T-helper 2 cell treated with Interferon-gamma antibody and Interleukin-4, amounts not matched to agents 5 μg/mL and 100 μg/mL, for 36 hours (primary cell): ENCODE data around the gene ITPR1.

Experiments used
- DNase-seq: peaks from one replicate; pipeline ENCODE4 v3.0.0; 2021; ENCODE audit warnings: low spot score
- H3K27ac Mint-ChIP-seq: one replicate; pipeline ENCODE4 v1.8.0; 2021; ENCODE audit warnings: mild to moderate bottlenecking, mixed read lengths
- H3K27me3 Mint-ChIP-seq: one replicate; pipeline ENCODE4 v1.8.0; 2021; ENCODE audit warnings: low read depth, mixed read lengths
- H3K36me3 Mint-ChIP-seq: one replicate; pipeline ENCODE4 v1.8.0; 2021; ENCODE audit warnings: low read depth, mixed read lengths
- H3K4me1 Mint-ChIP-seq: one replicate; pipeline ENCODE4 v1.8.0; 2021; ENCODE audit warnings: low read depth, mixed read lengths
- H3K4me3 Mint-ChIP-seq: one replicate; pipeline ENCODE4 v1.8.0; 2022; ENCODE audit warnings: mild to moderate bottlenecking, moderate library complexity, mixed read lengths
- H3K9me3 Mint-ChIP-seq: one replicate; pipeline ENCODE4 v1.8.0; 2021; ENCODE audit warnings: mixed read lengths

The ITPR1 gene

GRCh38 chr3:4641863-4642563 lies 148.9 kb downstream of the ITPR1 start:
- H3K4me3 Mint-ChIP-seq, result no peak overlapping the region
- peaks cover 5% of the 10 kb centered on the region for H3K36me3 Mint-ChIP-seq
- no peak overlapping the region for H3K27ac Mint-ChIP-seq
- DNase-seq, result no peak
- no peaks in the 10 kb centered on the region for H3K9me3 Mint-ChIP-seq
- H3K27me3 Mint-ChIP-seq, result no peaks in the 10 kb centered on the region
- peaks cover 7% of the 10 kb centered on the region for H3K4me1 Mint-ChIP-seq

GRCh38 chr3:4642611-4643010 lies 149.5 kb downstream of the ITPR1 start:
- Mint-ChIP-seq H3K9me3 (no peaks in the 10 kb centered on the region), H3K36me3 (peaks cover 8% of the 10 kb centered on the region), H3K4me1 (peaks cover 7% of the 10 kb centered on the region), H3K4me3 (no peak overlapping the region), H3K27ac (no peak overlapping the region), H3K27me3 (no peaks in the 10 kb centered on the region)
- DNase-seq, result no peak

- Mint-ChIP-seq H3K4me1 (peaks cover 7% of the 10 kb centered on the region), H3K27me3 (no peaks in the 10 kb centered on the region), H3K9me3 (no peaks in the 10 kb centered on the region), H3K4me3 (no peak overlapping the region), H3K27ac (no peak overlapping the region), H3K36me3 (peaks cover 12% of the 10 kb centered on the region)
- no peak for DNase-seq
Measured at GRCh38 chr3:4643904-4644547, 150.9 kb downstream of the ITPR1 start.

GRCh38 chr3:4644951-4645350 lies 151.8 kb downstream of the ITPR1 start:
- Mint-ChIP-seq H3K9me3 (no peaks in the 10 kb centered on the region), H3K27ac (no peak overlapping the region), H3K27me3 (no peaks in the 10 kb centered on the region), H3K4me1 (peaks cover 7% of the 10 kb centered on the region), H3K4me3 (no peak overlapping the region), H3K36me3 (peaks cover 12% of the 10 kb centered on the region)
- no peak for DNase-seq

- no peak for DNase-seq
- Mint-ChIP-seq H3K36me3 (peaks cover 12% of the 10 kb centered on the region), H3K4me3 (no peak overlapping the region), H3K27ac (peak overlapping the region; percentile 8), H3K4me1 (peaks cover 7% of the 10 kb centered on the region), H3K27me3 (no peaks in the 10 kb centered on the region), H3K9me3 (no peaks in the 10 kb centered on the region)
Measured at GRCh38 chr3:4645468-4645867, 152.3 kb downstream of the ITPR1 start.

- peaks cover 7% of the 10 kb centered on the region for H3K4me1 Mint-ChIP-seq
- no peak overlapping the region for H3K4me3 Mint-ChIP-seq
- H3K9me3 Mint-ChIP-seq, result no peaks in the 10 kb centered on the region
- H3K27me3 Mint-ChIP-seq, result no peaks in the 10 kb centered on the region
- peaks cover 14% of the 10 kb centered on the region for H3K36me3 Mint-ChIP-seq
- no peak for DNase-seq
- no peak overlapping the region for H3K27ac Mint-ChIP-seq
Measured at GRCh38 chr3:4647411-4647810, 154.3 kb downstream of the ITPR1 start.

GRCh38 chr3:4655145-4656045 lies 162.2 kb downstream of the ITPR1 start:
- Mint-ChIP-seq H3K4me1 (no peaks in the 10 kb centered on the region), H3K4me3 (no peak overlapping the region), H3K27ac (no peak overlapping the region), H3K27me3 (no peaks in the 10 kb centered on the region), H3K9me3 (no peaks in the 10 kb centered on the region), H3K36me3 (peaks cover 3% of the 10 kb centered on the region)
- no peak for DNase-seq

- H3K27me3 Mint-ChIP-seq, result no peaks in the 10 kb centered on the region
- no peaks in the 10 kb centered on the region for H3K4me1 Mint-ChIP-seq
- H3K9me3 Mint-ChIP-seq, result no peaks in the 10 kb centered on the region
- DNase-seq, result no peak
- H3K27ac Mint-ChIP-seq, result no peak overlapping the region
- H3K4me3 Mint-ChIP-seq, result no peak overlapping the region
- peaks cover 3% of the 10 kb centered on the region for H3K36me3 Mint-ChIP-seq
Measured at GRCh38 chr3:4656059-4656458, 162.9 kb downstream of the ITPR1 start.

GRCh38 chr3:4656626-4657328 lies 163.6 kb downstream of the ITPR1 start:
- Mint-ChIP-seq H3K4me1 (no peaks in the 10 kb centered on the region), H3K36me3 (peaks cover 3% of the 10 kb centered on the region), H3K27me3 (no peaks in the 10 kb centered on the region), H3K9me3 (no peaks in the 10 kb centered on the region), H3K4me3 (no peak overlapping the region), H3K27ac (no peak overlapping the region)
- no peak for DNase-seq

- no peak for DNase-seq
- H3K4me1 Mint-ChIP-seq, result no peaks in the 10 kb centered on the region
- no peaks in the 10 kb centered on the region for H3K27me3 Mint-ChIP-seq
- H3K9me3 Mint-ChIP-seq, result no peaks in the 10 kb centered on the region
- no peak overlapping the region for H3K4me3 Mint-ChIP-seq
- H3K27ac Mint-ChIP-seq, result no peak overlapping the region
- H3K36me3 Mint-ChIP-seq, result peaks cover 9% of the 10 kb centered on the region
Measured at GRCh38 chr3:4660936-4661335, 167.8 kb downstream of the ITPR1 start.

GRCh38 chr3:4664412-4664811 lies 171.3 kb downstream of the ITPR1 start:
- H3K36me3 Mint-ChIP-seq, result peaks cover 17% of the 10 kb centered on the region
- H3K4me1 Mint-ChIP-seq, result peaks cover 1% of the 10 kb centered on the region
- no peaks in the 10 kb centered on the region for H3K9me3 Mint-ChIP-seq

GRCh38 chr3:4665197-4665596 lies 172.0 kb downstream of the ITPR1 start:
- Mint-ChIP-seq H3K4me1 (peaks cover 1% of the 10 kb centered on the region), H3K36me3 (peaks cover 21% of the 10 kb centered on the region), H3K4me3 (no peak overlapping the region), H3K27me3 (no peaks in the 10 kb centered on the region), H3K27ac (no peak overlapping the region), H3K9me3 (no peaks in the 10 kb centered on the region)
- no peak for DNase-seq

More at GRCh38 chr3:4664412-4664811, 171.3 kb downstream of the ITPR1 start:
- DNase-seq, result no peak
- Mint-ChIP-seq H3K27me3 (no peaks in the 10 kb centered on the region), H3K27ac (no peak overlapping the region), H3K4me3 (no peak overlapping the region)

- Mint-ChIP-seq H3K27ac (no peak overlapping the region), H3K27me3 (no peaks in the 10 kb centered on the region), H3K4me3 (no peak overlapping the region), H3K36me3 (peaks cover 26% of the 10 kb centered on the region), H3K4me1 (peaks cover 1% of the 10 kb centered on the region), H3K9me3 (no peaks in the 10 kb centered on the region)
- DNase-seq, result no peak
Measured at GRCh38 chr3:4666071-4666470, 172.9 kb downstream of the ITPR1 start.
